DOHH2 (cell line): ENCODE data around the gene TGM3.

Experiments used
- H3F3A ChIP-seq: fragments of 200-600 bp; sonication (generic), shearing (Covaris generic); 2 replicates; pipeline ENCODE4 v1.6.0; 2016; ENCODE audit warnings: antibody characterized with exemption, mild to moderate bottlenecking; ENCODE audit not compliant: control insufficient read depth, insufficient read depth
- H3K27ac ChIP-seq: fragments of 200-600 bp; sonication (generic); 2 replicates; pipeline ENCODE4 v1.5.1; 2014; ENCODE audit warnings: low read depth, mild to moderate bottlenecking, low read length, moderate library complexity
- H3K27me3 ChIP-seq: fragments of 200-600 bp; sonication (generic); 2 replicates; pipeline ENCODE4 v1.6.1; 2014; ENCODE audit warnings: mild to moderate bottlenecking, low read length, mixed read lengths; ENCODE audit not compliant: control insufficient read depth
- H3K36me3 ChIP-seq: fragments of 200-600 bp; sonication (generic); 2 replicates; pipeline ENCODE4 v1.6.1; 2014; ENCODE audit warnings: mild to moderate bottlenecking, low read length, moderate library complexity, mixed read lengths; ENCODE audit not compliant: control insufficient read depth
- H3K4me1 ChIP-seq: fragments of 200-600 bp; sonication (generic); 2 replicates; pipeline ENCODE4 v1.6.1; 2014; ENCODE audit warnings: mild to moderate bottlenecking, low read length, mixed read lengths; ENCODE audit not compliant: control insufficient read depth
- H3K4me2 ChIP-seq: fragments of 200-600 bp; sonication (generic); 2 replicates; pipeline ENCODE4 v1.6.0; 2014; ENCODE audit warnings: mild to moderate bottlenecking, low read length, moderate library complexity
- H3K4me3 ChIP-seq: fragments of 200-600 bp; sonication (generic); 2 replicates; pipeline ENCODE4 v1.5.1; 2014; ENCODE audit warnings: mild to moderate bottlenecking, low read length, mixed read lengths
- H3K79me2 ChIP-seq: fragments of 200-600 bp; sonication (generic); 2 replicates; pipeline ENCODE4 v1.6.1; 2014; ENCODE audit warnings: mild to moderate bottlenecking, low read length, mixed read lengths; ENCODE audit not compliant: control insufficient read depth
- H3K9me2 ChIP-seq: fragments of 200-600 bp; sonication (generic); replicated peaks from 2 replicates; pipeline ENCODE4 v1.6.1; 2014; ENCODE audit warnings: mild to moderate bottlenecking, low read length, mixed read lengths; ENCODE audit not compliant: control insufficient read depth
- H3K9me3 ChIP-seq: fragments of 200-600 bp; sonication (generic); 2 replicates; pipeline ENCODE4 v1.6.1; 2014; ENCODE audit warnings: antibody characterized with exemption, low read length, mixed read lengths; ENCODE audit not compliant: control insufficient read depth, insufficient read depth
- H4K20me1 ChIP-seq: fragments of 200-600 bp; sonication (generic); 2 replicates; pipeline ENCODE4 v1.6.0; 2014; ENCODE audit warnings: low read depth, mild to moderate bottlenecking, antibody characterized with exemption, low read length, moderate library complexity; ENCODE audit not compliant: control insufficient read depth, insufficient read depth
- CTCF ChIP-seq: fragments of 200-600 bp; sonication (generic); IDR thresholded peaks from one replicate; pipeline ENCODE4 v1.5.1; 2014; ENCODE audit warnings: antibody characterized with exemption, mild to moderate bottlenecking, low read depth, low read length; ENCODE audit not compliant: poor library complexity, severe bottlenecking
- EZH2phosphoT487 ChIP-seq: fragments of 200-600 bp; sonication (generic); IDR thresholded peaks from 2 replicates; pipeline ENCODE4 v1.6.1; 2017; ENCODE audit warnings: borderline replicate concordance, mild to moderate bottlenecking, antibody characterized with exemption, low read length, moderate library complexity, mixed read lengths

Gene TGM3

GRCh38 chr20:2285193-2285592 lies 10.6 kb upstream of the TGM3 start:
- Histone ChIP-seq H3K4me2 (no peak overlapping the region), H3K27ac (no peak overlapping the region), H3K4me1 (peaks cover 10% of the 10 kb centered on the region), H3K79me2 (no peaks in the 10 kb centered on the region), H3K27me3 (0 out of 2 replicates have a peak, but pooled peaks cover 3% of the 10 kb centered on the region), H3K9me3 (no peaks in the 10 kb centered on the region), H3K36me3 (no peaks in the 10 kb centered on the region), H4K20me1 (no peaks in the 10 kb centered on the region), H3K9me2 (no peaks in the 10 kb centered on the region), H3K4me3 (no peak overlapping the region), H3F3A (no peaks in the 10 kb centered on the region)
- no peak for TF ChIP-seq EZH2phosphoT487
- TF ChIP-seq CTCF, result no peak

DNA sequence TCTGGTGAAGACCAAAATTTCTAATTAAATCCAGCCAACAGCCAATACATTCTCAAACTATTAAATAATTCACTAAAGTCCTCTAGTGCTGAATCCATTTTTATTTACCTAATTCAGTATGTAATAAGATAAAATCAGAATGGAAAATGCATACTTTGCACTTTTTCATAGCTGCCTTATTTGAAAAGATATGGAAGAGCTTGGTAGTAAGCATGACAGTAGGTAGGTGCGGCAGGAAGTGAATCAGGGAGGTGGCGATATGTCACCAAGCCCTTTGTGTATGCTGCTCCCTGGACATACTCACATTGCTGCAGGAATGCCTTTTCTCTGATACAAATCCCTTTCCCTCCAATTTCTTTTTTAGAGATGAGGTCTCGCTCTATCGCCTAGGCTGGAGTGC lies 10.2 kb upstream of the TGM3 start:
- H3K4me2 ChIP-seq, result no peak overlapping the region

GRCh38 chr20:2287504-2287903 lies 8.3 kb upstream of the TGM3 start:
- H3K36me3 ChIP-seq, result no peaks in the 10 kb centered on the region
- H3K4me3 ChIP-seq, result no peak overlapping the region
- no peaks in the 10 kb centered on the region for H3F3A ChIP-seq
- no peak overlapping the region for H3K4me2 ChIP-seq
- no peaks in the 10 kb centered on the region for H3K9me2 ChIP-seq
- peaks cover 6% of the 10 kb centered on the region; the same call in 1 of the 2 replicates for H3K27me3 ChIP-seq
- no peak for TF ChIP-seq CTCF
- no peak for TF ChIP-seq EZH2phosphoT487
- H4K20me1 ChIP-seq, result no peaks in the 10 kb centered on the region
- H3K27ac ChIP-seq, result no peak overlapping the region
- H3K9me3 ChIP-seq, result no peaks in the 10 kb centered on the region
- H3K4me1 ChIP-seq, result peaks cover 10% of the 10 kb centered on the region
- no peaks in the 10 kb centered on the region for H3K79me2 ChIP-seq

More for the DNA sequence above, 10.2 kb upstream of the TGM3 start:
- no peaks in the 10 kb centered on the region for H3K79me2 ChIP-seq
- no peaks in the 10 kb centered on the region for H4K20me1 ChIP-seq
- H3F3A ChIP-seq, result no peaks in the 10 kb centered on the region
- H3K4me3 ChIP-seq, result no peak overlapping the region
- no peaks in the 10 kb centered on the region for H3K9me3 ChIP-seq
- TF ChIP-seq EZH2phosphoT487 (no peak), CTCF (no peak)
- H3K4me1 ChIP-seq, result peaks cover 10% of the 10 kb centered on the region
- H3K36me3 ChIP-seq, result no peaks in the 10 kb centered on the region
- no peak overlapping the region for H3K27ac ChIP-seq
- H3K9me2 ChIP-seq, result no peaks in the 10 kb centered on the region
- H3K27me3 ChIP-seq, result peaks cover 3% of the 10 kb centered on the region; the same call in 1 of the 2 replicates

DNA sequence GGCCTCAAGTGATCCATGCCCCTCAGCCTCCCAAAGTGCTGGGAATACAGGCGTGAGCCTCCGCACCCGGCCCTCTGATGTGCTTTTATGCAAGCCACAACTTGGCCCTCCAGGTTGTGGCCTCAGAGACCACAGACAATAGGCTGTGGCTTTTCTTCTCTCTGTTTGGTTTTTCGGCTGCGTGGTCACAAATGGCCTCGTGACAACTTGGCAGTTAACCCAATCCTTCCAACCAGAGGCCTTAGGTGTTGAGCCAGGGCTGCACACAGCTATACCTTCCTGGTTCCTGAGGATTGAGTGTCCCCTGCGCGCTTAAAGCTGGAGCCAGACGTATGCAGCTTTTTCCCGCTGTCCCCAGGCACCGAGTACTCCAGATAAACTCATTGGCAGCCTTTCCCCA lies 6.3 kb upstream of the TGM3 start:
- Histone ChIP-seq H3K9me3 (no peaks in the 10 kb centered on the region), H3K4me2 (no peak overlapping the region; the same call in 1 of the 2 replicates), H3K4me1 (peaks cover 10% of the 10 kb centered on the region), H3K9me2 (no peaks in the 10 kb centered on the region), H3K27me3 (peaks cover 6% of the 10 kb centered on the region; the same call in 1 of the 2 replicates), H3K27ac (no peak overlapping the region), H3K36me3 (no peaks in the 10 kb centered on the region), H4K20me1 (no peaks in the 10 kb centered on the region), H3K79me2 (no peaks in the 10 kb centered on the region), H3F3A (no peaks in the 10 kb centered on the region), H3K4me3 (no peak overlapping the region)
- TF ChIP-seq EZH2phosphoT487 (no peak), CTCF (no peak)
